ENCODE measurements around the gene EMC8.

The EMC8 gene

DNA sequence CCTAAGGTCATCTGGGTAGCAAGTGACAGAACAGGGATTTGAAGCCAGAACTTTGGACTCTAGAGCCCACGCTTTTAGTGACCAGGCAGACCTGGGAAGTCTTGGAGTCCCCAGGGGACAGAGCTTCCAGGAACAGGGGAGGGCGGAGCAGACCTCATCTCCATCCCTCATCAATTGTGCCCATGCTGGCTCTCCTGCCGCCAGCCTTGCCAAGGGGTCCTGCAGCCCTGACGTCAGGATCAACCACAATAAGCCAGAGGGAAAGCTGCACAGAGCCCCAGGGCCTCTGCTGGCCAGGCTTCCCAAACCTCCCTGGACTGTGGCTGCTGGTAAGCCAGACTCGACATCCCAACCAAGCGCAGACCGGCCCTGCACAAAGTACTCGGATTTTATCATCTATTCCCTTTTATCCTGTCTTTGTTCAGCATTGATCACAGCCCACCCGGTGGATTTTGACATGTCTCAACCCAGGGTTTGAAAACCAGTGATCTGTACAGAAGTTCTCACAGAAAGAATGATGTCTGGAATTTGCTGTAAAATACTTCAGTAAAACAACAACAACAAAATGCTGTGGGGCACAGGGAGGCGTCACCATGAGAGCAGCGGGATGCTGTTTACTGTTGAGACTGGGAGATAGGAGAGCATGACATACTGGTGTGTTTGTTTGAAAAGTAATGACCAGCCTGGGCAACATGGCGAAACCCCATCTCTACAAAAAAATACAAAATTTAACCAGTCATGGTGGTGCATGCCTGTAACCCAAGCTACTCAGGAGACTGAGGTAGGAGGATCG is 60.2 kb downstream of the EMC8 start:
- ATAC-seq (replicated peaks) (no peak), DNase-seq (no peak)
- Mint-ChIP-seq H3K36me3 (peaks cover 1 to 18% of the 10 kb centered on the region in 2 donors), H3K4me1 (peaks cover 27 to 35% of the 10 kb centered on the region in 2 donors), H3K27me3 (no peaks in the 10 kb centered on the region), H3K9me3 (no peaks in the 10 kb centered on the region), H3K27ac (no peak overlapping the region), H3K4me3 (no peak overlapping the region)

DNA sequence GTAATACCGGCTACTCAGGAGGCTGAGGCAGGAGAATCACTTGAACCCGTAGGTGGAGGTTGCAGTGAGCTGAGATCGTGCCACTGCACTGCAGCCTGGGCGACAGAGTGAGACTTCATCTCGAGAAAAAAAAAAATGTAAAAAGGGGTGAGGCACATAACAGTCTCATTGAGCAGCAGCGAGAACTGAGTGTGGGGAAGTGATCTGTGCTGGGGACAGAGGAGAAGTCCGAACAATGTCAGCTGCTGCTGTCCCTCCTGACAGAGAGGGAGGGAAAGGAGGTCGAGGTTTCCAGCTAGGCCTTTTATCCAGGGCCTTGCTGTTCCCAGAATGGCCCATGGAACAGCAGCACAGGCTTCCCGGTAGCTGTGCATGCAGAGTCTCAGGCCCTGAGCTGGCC is 62.4 kb downstream of the EMC8 start:
- ATAC-seq (replicated peaks), result no peak
- no peak overlapping the region for H3K27ac Mint-ChIP-seq
- no peaks in the 10 kb centered on the region for H3K27me3 Mint-ChIP-seq
- H3K4me1 Mint-ChIP-seq, result peaks cover 24 to 27% of the 10 kb centered on the region in 2 donors
- no peak for DNase-seq
- H3K4me3 Mint-ChIP-seq, result no peak overlapping the region
- peaks cover 1 to 18% of the 10 kb centered on the region in 2 donors for H3K36me3 Mint-ChIP-seq
- no peaks in the 10 kb centered on the region for H3K9me3 Mint-ChIP-seq

DNA sequence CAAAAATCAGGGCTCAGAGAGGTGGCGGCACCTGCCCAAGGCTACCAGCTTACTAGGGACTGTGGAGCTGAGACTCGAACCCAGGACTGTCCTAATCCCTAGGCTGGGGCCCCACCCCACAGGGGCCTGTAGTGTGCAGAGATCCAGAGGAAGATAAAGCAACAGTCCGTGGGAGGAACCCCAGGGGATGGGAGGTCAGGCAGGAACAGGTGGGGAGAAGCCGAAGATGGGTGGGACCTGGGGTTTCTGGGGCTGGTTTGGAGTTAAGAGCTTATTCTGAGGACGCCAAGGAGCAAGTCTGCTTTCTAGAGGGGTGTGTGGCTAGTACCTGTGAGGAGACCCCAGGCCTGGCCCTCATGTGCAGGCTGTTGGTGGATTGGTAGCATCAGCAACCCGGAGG is 63.4 kb downstream of the EMC8 start:
- no peaks in the 10 kb centered on the region for H3K9me3 Mint-ChIP-seq
- H3K4me3 Mint-ChIP-seq, result peak overlapping the region; percentile 44 to 69
- DNase-seq (no peak), ATAC-seq (replicated peaks) (no peak)
- H3K27me3 Mint-ChIP-seq, result no peaks in the 10 kb centered on the region
- no peak overlapping the region for H3K27ac Mint-ChIP-seq
- peaks cover 24 to 29% of the 10 kb centered on the region in 2 donors for H3K4me1 Mint-ChIP-seq
- H3K36me3 Mint-ChIP-seq, result peaks cover 1 to 9% of the 10 kb centered on the region in 2 donors

DNA sequence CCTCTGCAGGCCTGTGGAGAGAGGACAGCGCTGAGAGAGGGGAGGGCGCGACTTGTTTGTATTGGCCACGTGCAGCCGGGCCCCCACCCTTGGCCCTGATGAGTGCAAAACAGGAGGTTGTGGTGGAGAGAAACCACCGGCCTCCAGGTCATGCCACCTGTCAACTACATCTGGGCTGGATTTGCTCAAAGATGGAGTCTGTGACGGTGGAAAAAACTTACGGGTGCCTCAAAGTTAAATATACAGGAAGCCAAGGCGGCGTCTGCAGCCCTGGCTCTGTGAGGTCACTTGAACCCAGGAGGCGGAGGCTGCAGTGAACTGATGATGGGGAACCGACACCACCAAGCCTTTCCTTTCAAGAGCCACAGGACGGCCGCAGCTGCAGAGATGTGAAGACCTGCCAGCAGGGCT is 64.1 kb downstream of the EMC8 start:
- H3K4me1 Mint-ChIP-seq, result peaks cover 30 to 36% of the 10 kb centered on the region in 2 donors
- peaks cover 1 to 9% of the 10 kb centered on the region in 2 donors for H3K36me3 Mint-ChIP-seq
- ATAC-seq (replicated peaks) (peak; percentile 92 to 94), DNase-seq (peak; percentile 61)
- peak overlapping the region; percentile 44 to 69 for H3K4me3 Mint-ChIP-seq
- no peaks in the 10 kb centered on the region for H3K27me3 Mint-ChIP-seq
- no peaks in the 10 kb centered on the region for H3K9me3 Mint-ChIP-seq
- peak overlapping the region; percentile 59 for H3K27ac Mint-ChIP-seq

DNA sequence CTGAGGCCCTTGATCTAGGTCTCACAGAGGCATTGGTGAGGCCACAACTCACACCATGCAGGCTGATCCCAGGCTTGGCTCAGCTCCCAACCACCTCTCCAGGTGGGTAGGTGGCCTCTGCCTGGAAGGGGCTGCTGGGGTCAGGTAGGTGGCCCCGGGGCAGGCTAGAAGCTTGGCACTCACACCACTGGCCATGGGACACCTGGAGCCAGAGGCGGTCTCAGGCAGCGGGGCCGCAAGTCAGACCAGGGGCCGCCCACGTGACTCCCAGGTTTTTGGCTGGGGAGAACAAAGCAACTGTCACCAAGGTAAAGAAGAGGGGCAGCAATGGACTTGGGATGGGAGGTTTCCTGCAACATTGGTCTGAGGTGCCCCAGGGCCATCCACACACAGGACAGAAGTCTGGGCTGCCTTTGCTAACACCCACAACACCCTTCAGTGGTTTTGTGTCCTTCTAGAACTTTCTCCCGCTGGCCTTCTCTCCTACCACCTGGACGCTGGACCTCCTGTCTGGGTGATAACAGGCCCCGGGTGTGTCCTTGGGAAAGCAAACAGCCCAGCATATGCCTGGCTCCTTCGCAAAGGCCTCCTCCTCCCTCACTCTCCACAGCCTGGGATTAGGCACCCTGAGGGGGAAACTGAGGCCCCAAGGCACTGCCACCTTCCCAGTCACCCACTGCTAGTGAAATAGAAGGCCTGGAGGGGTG is 64.9 kb downstream of the EMC8 start:
- H3K27me3 Mint-ChIP-seq, result no peaks in the 10 kb centered on the region
- ATAC-seq (replicated peaks) (no peak), DNase-seq (no peak)
- peaks cover 1 to 7% of the 10 kb centered on the region in 2 donors for H3K36me3 Mint-ChIP-seq
- H3K4me3 Mint-ChIP-seq, result no peak overlapping the region
- peak overlapping the region; percentile 59 for H3K27ac Mint-ChIP-seq
- H3K9me3 Mint-ChIP-seq, result no peaks in the 10 kb centered on the region
- peaks cover 33 to 43% of the 10 kb centered on the region in 2 donors for H3K4me1 Mint-ChIP-seq

DNA sequence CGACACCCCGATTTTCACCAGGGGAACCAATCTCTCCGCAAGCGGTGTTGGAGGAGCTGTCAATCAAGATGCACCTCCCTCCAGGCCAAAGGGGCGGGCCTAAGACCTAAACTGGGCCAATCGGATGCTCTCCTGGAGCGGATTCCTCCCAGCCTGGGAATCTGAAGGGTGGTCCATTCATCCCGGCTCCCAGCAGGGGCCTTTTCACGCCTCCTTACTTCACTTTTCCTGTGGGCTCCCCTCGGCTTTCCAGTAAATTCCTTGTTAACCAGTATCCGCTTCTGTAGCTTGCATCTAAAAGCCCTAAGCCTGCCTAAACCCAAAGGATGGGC is 65.5 kb downstream of the EMC8 start:
- Mint-ChIP-seq H3K4me1 (peaks cover 37 to 49% of the 10 kb centered on the region in 2 donors), H3K27me3 (no peaks in the 10 kb centered on the region), H3K9me3 (no peaks in the 10 kb centered on the region), H3K27ac (no peak overlapping the region), H3K36me3 (peaks cover 1 to 3% of the 10 kb centered on the region in 2 donors), H3K4me3 (no peak overlapping the region)
- no peak for DNase-seq
- ATAC-seq (replicated peaks), result no peak

DNA sequence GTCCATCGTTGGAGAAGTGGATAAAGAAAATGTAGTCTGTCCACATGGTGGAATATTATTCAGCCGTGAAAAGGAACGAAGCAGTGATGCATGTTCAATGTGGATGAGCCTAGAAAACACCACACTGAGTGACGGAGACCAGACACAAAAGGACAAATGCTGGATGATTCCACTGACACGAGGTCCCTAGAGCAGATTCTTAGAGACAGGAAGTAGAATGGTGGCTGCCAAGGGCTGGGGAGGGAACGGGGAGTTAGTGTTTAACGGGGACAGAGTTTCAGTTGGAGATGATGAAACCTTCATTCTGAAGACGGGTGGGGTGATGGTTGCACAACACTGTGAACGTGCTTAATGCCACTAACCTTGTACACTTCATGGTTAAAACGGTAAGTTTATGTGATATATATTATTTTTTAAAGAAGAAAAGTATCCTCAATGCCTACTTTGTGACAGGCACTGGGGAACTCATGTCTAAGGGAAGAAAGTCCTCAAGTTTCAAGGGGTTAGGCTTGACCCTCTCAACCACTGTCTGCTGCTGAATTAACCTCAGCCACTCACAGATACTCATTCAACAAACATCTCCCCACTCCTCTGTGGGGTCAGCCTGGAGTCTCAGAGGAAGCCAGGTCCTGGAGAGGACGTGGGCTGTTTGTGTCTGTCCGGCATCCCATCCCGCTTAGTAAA is 66.0 kb downstream of the EMC8 start:
- Mint-ChIP-seq H3K27me3 (no peaks in the 10 kb centered on the region), H3K36me3 (peaks cover 1 to 3% of the 10 kb centered on the region in 2 donors), H3K27ac (no peak overlapping the region), H3K4me1 (peaks cover 37 to 50% of the 10 kb centered on the region in 2 donors), H3K9me3 (no peaks in the 10 kb centered on the region), H3K4me3 (no peak overlapping the region)
- no peak for ATAC-seq (replicated peaks)
- no peak for DNase-seq

DNA sequence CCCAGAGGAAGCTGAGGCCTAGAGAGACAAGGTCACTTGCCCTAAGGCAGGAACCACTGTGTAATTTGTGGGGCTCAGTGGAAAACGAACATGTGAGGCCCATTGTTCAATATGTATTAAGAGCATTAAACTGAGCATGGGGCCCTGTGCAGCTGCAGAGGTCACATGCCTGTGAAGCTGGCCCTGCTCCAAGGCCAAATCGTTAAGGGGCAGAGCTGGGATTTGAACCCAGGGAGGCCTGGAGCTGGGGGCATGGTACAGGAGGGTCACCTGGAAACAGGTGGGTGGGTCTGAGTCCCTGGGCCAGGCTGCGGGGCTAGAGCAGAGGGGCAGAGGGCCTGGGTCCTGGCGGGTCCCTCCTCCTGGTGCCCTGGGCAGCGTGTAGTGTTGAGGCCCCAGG is 68.2 kb downstream of the EMC8 start:
- no peak overlapping the region for H3K4me3 Mint-ChIP-seq
- no peak overlapping the region for H3K27ac Mint-ChIP-seq
- ATAC-seq (replicated peaks) (no peak), DNase-seq (no peak)
- peaks cover 0 to 4% of the 10 kb centered on the region in 2 donors for H3K36me3 Mint-ChIP-seq
- H3K27me3 Mint-ChIP-seq, result no peaks in the 10 kb centered on the region
- peaks cover 27 to 40% of the 10 kb centered on the region in 2 donors for H3K4me1 Mint-ChIP-seq
- no peaks in the 10 kb centered on the region for H3K9me3 Mint-ChIP-seq

DNA sequence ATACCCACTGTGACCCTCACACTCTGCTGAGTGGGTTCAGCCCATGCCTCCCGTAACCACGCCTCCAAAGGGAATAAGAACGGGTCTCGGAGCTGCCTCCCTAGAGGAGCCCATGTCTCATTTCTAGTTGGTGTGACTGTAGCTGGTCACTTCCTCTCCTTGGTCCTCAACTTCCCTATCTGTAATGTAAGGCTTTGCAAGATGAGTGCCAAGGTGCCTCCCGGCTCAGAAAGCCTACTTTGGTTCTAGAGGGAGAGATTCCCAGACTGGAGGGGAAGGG is 69.2 kb downstream of the EMC8 start:
- Mint-ChIP-seq H3K4me3 (no peak overlapping the region), H3K36me3 (peaks cover 0 to 9% of the 10 kb centered on the region in 2 donors), H3K4me1 (peaks cover 20 to 30% of the 10 kb centered on the region in 2 donors), H3K9me3 (no peaks in the 10 kb centered on the region), H3K27me3 (no peaks in the 10 kb centered on the region), H3K27ac (no peak overlapping the region)
- DNase-seq (no peak), ATAC-seq (replicated peaks) (no peak)

DNA sequence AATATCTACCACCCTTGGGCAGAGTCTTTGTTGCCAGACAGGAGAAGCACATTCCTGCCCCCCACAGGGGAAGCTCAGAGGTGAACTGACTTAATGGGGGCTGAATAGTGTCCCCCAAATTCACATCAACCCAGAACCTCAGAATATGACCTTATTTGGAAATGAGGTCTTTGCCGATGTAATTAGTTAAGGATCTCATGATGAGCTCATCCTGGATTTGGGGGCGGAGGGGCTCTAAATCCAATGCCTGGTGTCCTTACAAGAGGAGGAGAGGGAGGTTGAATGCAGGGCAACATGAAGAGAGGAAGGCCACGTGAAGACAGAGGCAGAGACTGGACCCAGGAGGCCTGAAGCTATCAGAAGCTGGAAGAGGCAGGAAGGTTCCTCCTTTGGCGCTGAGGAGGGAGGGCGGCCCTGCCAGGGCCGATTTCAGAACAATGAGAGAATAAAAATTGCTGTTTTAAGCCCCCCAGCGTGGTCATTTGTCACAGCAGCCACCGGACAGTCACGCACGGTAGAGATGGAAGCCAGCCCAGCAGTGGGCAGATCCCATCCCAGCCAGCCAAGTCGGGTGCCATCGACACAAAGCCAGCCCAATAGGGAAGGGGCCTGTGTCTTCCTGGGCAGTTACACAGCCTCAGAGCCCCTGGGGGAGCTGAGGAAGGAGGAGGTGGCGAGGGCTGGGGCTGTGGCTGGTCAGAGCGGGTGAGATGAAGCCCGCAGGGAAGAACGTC is 69.7 kb downstream of the EMC8 start:
- H3K4me1 Mint-ChIP-seq, result peaks cover 16 to 25% of the 10 kb centered on the region in 2 donors
- H3K36me3 Mint-ChIP-seq, result peaks cover 0 to 9% of the 10 kb centered on the region in 2 donors
- no peaks in the 10 kb centered on the region for H3K27me3 Mint-ChIP-seq
- H3K9me3 Mint-ChIP-seq, result no peaks in the 10 kb centered on the region
- ATAC-seq (replicated peaks) (no peak), DNase-seq (no peak)
- no peak overlapping the region for H3K27ac Mint-ChIP-seq
- H3K4me3 Mint-ChIP-seq, result no peak overlapping the region

DNA sequence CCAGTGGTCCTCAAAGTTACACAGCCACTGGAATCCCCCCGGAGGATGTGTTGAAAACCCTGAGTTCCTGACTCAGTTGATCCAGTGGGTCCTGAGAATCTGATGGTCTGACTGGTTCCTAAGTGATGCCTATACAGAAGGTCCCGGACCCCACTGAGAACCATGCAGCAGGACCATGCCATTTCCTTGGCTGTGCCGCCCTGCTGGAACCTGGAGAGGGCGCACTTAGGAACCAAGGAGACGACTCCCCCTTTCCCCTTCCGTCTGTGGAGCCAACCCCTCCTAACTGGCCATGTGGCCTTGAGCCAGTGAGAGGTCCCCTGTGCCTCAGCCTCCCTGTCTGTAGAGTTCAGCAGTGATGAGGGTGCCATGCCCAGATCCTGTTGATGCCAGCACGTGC is 70.5 kb downstream of the EMC8 start:
- Mint-ChIP-seq H3K36me3 (peaks cover 0 to 13% of the 10 kb centered on the region in 2 donors), H3K4me1 (peaks cover 20 to 24% of the 10 kb centered on the region in 2 donors), H3K4me3 (no peak overlapping the region), H3K27ac (no peak overlapping the region), H3K27me3 (no peaks in the 10 kb centered on the region), H3K9me3 (no peaks in the 10 kb centered on the region)
- DNase-seq, result no peak
- ATAC-seq (replicated peaks), result no peak
